GM15510 (cell line): Measurements from ENCODE around the gene RRAS2.

Source experiments
- POLR2A ChIP-seq: IDR thresholded peaks from 3 replicates; pipeline ENCODE4 v1.6.1; 2011; ENCODE audit warnings: borderline replicate concordance; ENCODE audit not compliant: insufficient read length; ENCODE audit errors: extremely low read depth

The RRAS2 gene

DNA sequence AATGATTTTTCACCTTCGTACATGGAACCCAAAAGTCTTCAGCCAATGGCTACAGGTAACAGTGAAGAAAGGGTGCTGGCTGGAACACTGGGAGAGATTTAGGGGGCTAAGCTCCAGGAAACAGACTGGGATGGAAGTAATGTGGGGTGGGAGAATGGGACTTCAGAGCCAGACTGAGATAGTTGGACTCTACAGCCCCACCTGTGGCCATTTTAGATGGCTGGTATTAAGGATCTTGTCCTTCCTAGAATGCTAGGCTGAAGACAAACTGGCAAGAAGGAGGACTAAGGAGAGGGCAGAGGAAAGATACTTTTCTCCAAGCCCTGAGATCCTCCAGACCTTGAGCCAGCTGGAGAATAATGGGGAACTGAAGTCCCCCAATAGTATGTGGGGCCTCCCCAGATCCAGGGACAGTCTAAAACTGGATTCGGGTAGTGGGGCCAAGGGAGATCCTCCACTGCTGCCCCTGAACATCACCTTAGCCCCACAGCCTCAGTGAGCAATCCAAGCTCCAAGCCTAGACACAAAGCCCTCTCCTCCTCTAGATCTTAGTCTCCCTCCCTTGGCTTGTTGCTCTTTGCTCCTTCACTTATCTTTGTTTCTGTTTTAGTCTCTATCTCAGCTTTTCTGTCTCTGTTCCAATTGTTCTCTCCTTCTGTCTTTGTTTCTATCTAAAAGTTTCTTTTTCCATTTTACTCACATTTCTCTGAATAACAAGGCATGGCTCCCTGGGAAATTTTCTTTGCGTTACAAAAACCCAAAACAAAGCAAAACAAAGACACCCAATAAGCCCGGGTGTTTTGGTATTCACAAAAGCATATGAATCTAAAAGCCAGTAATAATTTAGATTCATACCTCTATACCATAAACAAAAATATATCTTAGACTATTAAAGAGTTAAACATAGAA lies 16.2 kb upstream of the RRAS2 start:
- TF ChIP-seq POLR2A, result no peak

DNA sequence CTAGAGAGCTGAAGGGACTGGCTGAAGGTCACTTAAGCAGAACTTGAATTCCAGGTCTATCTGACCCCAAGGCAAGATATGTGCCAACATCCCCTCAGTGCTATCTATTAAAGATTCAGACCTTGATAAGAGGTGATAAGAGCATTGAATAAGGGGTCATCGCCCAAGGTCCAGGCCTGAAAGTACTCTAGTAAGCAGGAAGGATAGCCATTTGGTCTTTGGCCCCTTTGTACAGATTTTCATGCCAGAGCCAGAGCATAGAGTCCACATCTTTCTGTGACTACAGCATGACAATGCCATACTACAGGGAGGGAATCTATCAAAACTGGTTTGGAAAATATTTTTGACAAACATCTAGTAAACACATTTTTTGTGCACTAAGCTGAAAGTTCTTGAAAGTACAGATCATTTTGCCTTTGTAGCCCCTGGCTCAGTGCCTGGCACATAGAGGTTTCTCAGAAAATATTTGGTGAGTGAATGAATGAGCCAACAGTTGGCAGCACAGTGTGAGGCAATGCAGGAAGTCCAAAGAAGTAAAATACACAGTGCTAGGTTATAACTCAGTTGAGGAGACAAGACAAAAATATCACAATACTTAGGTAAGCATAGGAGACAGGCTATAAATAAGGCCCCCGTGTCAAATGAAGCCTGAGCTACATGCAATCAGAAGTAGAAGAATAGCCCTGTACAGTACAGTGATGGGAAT lies 15.1 kb upstream of the RRAS2 start:
- TF ChIP-seq POLR2A, result no peak

DNA sequence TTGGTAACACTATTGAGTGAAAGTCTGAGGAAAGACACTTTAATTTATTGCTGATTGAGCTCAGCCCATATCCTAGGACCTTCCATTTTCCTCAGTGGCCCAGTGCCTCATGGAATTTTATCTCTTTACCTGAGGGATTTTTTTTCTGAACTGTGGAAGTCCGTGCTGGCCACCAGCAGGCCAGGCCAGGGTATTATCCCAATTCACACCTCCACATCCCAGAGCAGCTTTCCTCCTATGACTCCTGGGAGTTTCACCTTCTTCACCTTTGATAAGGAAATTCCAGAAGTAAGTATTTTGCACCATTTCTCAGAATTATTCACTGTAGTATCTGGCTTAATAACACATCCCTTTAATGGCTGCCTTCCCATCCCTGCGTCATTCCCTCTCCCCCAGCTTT lies 13.0 kb upstream of the RRAS2 start:
- TF ChIP-seq POLR2A, result no peak

DNA sequence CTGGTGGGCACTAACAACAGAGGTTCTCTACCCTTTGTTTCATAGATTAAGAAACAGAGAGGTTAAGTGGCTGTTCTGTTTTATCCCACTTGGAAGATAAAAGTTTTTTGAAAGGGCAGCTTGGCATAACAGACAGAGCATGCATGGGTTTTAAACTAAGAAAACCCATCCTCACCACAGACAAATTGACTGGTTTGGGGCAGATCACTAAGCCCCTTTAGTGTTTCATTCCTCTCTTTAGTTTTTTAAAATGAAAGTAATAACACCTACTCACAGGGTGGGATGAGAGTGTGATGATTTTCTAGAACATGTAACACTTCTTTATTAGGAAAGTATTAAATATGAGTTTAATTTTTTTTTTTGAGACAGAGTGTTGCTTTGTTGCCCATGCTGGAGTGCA lies 12.3 kb upstream of the RRAS2 start:
- no peak for TF ChIP-seq POLR2A

DNA sequence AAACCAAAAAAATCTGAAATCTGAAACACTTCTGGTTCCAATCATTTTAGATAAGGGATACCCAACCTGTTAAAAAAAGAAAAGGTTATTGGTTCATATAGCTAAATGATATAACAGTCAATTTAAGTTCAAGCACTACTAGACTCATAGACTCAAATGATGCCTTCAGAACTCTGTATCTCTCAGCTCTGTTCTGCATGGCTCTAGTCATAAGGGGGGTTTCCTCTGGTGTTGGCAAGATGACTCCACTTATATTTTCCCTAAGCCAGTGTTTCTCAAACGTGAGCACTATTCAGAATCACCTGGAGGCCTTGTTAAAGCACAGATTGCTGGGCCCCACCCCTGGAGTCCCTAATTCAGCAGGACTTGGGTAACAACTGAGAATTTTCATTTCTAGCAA lies 11.5 kb upstream of the RRAS2 start:
- TF ChIP-seq POLR2A, result no peak

DNA sequence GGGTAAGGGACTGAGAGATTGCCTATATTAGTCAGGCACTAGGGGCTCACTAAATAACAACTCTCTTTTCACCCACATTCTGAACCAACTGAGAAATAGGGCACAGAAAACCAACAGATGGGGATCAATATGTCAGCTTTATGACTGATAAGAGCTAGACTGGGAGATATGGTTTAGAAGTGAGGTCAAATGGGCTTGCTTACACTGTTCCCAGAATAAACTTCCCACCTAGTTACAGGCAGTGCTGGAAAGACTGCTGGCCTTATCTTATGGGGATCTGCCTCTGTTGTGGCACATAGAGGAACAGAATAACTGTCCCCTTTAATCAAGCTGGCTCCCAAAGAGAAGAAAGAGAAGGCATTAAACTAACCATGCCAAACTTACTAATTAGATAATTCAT lies 10.6 kb upstream of the RRAS2 start:
- TF ChIP-seq POLR2A, result no peak

DNA sequence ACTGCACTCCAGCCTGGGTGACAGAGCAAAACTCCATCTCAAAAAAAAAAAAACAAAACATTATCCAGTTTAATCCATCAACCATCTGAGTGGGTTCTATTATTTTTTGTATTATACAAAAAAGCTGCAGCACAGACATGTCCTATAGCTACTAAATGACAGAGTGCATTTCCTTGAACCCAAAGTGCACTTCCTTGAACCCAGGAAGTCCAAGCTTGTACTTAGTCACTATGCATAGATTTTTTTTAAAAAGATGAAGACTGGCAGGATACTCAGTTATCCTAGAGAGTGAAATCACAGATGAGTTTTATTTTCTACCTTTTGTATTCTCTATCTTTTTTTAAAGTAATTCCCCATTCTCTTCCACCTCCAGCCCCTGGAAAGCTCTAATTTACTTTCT lies 8.0 kb upstream of the RRAS2 start:
- no peak for TF ChIP-seq POLR2A

DNA sequence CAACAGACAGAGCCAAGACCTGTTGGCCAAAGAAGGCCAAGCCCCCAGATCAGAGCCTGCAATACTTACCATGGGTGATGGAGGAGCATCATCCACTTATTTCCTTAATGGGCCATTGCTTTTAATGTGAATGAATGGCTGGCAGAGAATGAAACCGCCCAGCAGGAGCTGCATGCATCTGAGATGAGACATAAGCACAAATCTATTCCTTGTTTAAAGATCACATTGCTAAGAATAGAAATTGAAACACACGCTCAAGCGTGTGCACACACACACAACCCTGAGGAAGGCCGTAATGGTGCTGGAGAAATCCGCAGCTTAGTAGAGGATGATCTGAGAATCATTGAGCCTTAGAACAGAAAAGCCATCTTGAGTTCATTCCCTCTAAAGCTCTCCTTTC lies 5.3 kb upstream of the RRAS2 start:
- TF ChIP-seq POLR2A, result no peak

DNA sequence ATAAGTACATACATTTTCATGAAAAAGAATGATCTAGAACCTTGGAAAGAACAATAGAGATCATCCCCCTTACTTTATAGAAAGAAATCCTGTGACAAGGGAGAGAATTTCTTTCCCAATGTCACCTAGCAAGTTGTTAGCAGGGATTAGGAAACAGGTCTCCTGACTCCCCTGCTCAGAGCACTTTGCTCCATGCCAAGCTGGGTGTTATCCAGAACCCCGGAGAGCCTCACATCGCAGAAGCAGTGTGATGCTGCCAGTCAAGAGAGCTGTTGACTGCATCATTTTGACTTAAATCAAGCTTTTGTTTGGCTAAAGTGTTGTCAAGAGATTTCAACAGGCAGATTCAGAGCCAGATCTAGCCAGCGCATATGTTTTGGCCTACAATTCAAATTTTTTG lies 3.6 kb upstream of the RRAS2 start:
- no peak for TF ChIP-seq POLR2A

DNA sequence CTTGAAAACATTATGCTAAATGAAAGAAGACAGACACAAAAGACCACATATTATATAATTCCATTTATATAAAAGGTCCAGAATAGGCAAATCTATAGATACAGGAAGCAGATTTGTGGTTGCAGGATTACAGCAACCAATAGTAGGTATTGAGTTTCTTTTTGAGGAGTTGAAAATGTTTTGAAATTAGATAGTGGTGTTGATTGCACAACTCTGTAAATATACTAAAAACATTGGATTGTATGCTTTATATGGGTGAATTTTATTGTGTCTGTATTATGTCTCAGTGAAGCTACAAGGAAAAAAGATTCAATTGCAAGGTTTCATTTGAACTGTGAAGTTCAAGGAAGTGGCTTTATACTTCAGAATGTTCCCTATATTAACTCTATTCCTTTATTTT lies 3.0 kb upstream of the RRAS2 start:
- TF ChIP-seq POLR2A, result no peak

DNA sequence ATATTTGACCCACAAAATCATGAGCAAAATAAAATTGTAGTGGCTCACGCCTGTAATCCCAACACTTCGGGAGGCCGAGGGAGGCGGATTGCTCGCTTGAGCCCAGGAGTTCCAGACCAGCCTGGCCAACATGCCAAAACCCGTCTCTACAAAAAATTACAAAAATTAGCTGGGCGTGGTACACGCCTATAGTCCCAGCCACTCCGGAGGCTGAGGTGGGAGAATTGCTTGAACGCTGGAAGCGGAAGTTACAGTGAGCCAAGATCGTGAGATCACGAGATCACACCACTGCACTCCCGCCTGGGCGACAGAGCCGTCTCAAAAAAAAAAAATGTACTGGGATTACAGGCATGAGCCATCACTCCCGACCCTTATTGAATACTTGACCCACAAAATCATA lies 2.0 kb upstream of the RRAS2 start:
- no peak for TF ChIP-seq POLR2A

DNA sequence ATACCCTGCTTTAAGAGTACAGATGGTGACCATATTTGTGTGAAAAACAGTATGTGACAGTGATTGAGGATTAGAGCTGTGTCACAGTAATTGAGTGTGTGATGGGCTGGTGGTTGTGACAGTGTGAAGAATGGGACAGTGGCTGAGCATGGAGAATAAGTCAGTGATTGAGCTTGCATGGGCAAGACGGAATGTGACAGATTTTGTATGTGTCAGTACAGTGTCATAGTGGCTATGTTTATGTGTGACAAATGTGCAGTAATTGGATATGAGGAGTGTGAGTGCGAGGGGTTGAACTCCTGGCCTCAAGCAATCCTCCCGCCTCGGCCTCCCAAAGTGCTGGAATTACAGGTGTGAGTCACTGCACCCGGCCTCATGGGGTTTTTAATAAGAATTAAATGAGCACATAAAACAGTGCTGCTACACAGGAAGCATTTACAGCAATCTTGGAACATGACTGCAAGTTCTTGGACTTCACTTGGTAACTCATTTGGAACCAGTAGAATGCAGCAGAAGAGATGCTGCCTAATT lies 583 bp upstream of the RRAS2 start:
- no peak for TF ChIP-seq POLR2A

DNA sequence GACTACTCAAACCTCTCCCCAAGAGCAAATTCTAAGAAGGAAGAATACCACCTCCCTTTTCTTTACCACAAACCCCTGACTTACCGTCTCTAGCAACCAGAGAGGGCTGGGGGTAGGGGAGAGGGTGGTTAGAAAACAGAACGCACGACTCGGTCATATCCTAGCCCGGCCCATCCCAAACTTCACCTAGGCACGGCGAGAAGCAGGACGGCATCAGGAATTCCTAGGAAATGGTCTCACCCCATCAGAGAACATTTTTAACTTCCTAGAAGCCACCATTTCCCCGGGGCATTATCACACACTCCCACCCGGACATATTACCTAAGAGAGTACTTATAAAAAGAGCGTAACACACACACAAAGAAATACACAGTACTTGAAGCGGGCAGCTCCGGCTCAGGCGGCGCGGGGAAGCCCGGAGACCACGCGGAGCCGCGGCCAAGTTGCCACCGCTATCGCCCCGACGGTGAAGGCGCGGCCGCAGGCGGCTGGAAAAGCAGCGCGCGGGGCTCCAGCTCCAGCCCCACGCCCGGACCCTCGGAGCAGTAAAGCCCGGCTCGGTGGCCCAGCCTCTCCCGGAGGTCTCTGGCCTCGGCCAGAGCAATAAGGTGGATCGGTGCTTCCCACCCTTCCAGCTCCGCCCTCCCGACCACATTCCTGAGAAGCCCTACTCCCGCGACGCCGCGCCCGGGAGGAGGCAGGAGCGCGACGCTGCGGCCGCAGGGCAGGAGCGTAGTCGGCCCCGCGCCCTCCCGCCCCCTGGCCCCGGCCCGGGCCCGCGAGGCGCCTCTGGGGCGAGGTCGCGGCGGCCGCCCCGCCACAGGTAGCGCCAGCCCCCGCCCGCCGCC lies 878 bp downstream of the RRAS2 start:
- TF ChIP-seq POLR2A, result no peak

DNA sequence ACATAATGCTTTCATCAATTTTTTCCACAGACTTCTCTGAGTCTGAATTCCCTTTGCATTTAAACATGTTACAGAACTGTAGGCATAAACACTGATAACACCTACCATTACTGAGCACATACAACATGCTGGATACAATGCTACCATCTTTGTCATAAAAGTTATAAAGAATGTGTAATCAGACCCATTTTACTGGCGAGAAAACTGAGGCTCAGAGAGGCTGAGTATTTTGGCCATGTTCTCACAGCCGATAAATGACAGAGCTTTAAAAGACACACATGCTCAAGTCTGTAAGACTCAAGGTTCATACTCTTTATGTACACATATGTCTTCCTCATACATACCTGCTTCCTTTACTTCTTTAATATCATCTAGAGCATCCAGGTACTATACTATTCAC lies 2.6 kb downstream of the RRAS2 start:
- no peak for TF ChIP-seq POLR2A

DNA sequence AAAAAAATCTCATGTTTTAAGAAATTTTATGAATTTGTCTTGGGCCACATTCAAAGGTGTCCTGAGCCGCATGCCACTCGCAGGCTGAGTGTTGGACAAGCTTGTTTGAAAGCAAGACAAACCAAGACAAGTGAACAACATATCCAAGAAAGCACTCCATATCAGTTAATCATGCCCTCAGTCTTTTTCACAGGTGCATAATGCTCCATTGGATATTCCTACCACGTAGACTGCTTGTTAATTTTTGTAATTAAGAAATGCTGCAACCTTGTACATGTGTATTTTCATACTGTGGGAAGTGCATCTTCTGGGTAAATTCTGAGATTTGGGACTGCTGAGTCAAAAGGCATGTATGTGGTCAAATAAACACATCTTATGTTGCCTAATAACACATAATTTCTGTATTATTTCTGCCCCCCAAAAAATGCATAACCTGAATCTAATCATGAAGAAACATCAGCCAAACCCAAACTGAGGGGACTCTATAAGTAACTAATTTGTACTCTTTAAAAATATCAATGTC lies 8.2 kb downstream of the RRAS2 start:
- TF ChIP-seq POLR2A, result no peak
